ENCODE measurements around the gene TAPT1. TPM values are rescaled to one million over a fixed set of nuclear protein-coding genes. Genes with fewer than 3 reads are reported as not detected.

Gene TAPT1
- total and polyA plus RNA-seq, 2 experiments from 2014 or later = 3.6 to 9.9 TPM

DNA sequence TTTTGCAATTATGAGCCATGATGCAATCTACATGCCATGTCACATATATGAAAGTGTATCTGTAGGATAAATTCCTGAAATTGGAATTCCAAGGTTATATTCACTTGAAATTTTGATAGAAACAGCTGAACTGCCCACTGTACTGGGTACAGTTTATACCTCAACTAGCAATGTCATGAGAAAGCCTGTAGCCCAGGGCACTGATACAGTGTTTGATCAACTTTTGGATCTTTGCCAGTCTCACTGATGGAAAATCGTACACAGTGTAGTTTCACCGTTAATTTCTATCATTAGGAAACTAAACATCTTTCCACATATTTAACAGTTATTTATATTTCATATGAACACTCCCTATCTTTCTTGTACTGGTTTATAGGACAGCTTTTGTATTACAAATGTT, 34.2 kb downstream of the TAPT1 start:
- H2AFZ ChIP-seq = no peak overlapping the region
- Mint-ChIP-seq H3K27ac (no peak overlapping the region), H3K4me3 (no peak overlapping the region), H3K4me1 (peaks cover 16% of the 10 kb centered on the region), H3K27me3 (ENCODE audit: insufficient read depth, low read depth, poor library complexity) (no peaks in the 10 kb centered on the region), H3K36me3 (ENCODE audit: low read depth) (peaks cover 9% of the 10 kb centered on the region), H3K9me3 (no peaks in the 10 kb centered on the region)
- no peaks in the 10 kb centered on the region; the same call in 1 of the 2 replicates for H3K36me3 ChIP-seq (ENCODE audit: insufficient read depth)
- H3K4me1 ChIP-seq (ENCODE audit: insufficient read depth) = no peaks in the 10 kb centered on the region
- no peak for ATAC-seq
- no peaks in the 10 kb centered on the region for H3K27me3 ChIP-seq (ENCODE audit: insufficient read depth)
- H3K4me3 ChIP-seq = no peak overlapping the region
- no peaks in the 10 kb centered on the region for H3F3A ChIP-seq (replicated peaks; ENCODE audit: low read depth)
- no peaks in the 10 kb centered on the region for H3K79me2 ChIP-seq (replicated peaks; ENCODE audit: insufficient read depth)
- no peak for DNase-seq (ENCODE audit: low spot score)
- TF ChIP-seq, protein P1, sequence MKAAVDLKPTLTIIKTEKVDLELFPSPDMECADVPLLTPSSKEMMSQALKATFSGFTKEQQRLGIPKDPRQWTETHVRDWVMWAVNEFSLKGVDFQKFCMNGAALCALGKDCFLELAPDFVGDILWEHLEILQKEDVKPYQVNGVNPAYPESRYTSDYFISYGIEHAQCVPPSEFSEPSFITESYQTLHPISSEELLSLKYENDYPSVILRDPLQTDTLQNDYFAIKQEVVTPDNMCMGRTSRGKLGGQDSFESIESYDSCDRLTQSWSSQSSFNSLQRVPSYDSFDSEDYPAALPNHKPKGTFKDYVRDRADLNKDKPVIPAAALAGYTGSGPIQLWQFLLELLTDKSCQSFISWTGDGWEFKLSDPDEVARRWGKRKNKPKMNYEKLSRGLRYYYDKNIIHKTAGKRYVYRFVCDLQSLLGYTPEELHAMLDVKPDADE (IDR thresholded peaks at IDR 0.05) = no peak
- TF ChIP-seq ZNF331 (CRISPR knock-in tag; IDR thresholded peaks at IDR 0.05; ENCODE audit: low read depth) = no peak
- no peak for TF ChIP-seq CREB1 (CRISPR knock-in tag; IDR thresholded peaks at IDR 0.05; ENCODE audit: low read depth)
- TF ChIP-seq, protein P2, sequence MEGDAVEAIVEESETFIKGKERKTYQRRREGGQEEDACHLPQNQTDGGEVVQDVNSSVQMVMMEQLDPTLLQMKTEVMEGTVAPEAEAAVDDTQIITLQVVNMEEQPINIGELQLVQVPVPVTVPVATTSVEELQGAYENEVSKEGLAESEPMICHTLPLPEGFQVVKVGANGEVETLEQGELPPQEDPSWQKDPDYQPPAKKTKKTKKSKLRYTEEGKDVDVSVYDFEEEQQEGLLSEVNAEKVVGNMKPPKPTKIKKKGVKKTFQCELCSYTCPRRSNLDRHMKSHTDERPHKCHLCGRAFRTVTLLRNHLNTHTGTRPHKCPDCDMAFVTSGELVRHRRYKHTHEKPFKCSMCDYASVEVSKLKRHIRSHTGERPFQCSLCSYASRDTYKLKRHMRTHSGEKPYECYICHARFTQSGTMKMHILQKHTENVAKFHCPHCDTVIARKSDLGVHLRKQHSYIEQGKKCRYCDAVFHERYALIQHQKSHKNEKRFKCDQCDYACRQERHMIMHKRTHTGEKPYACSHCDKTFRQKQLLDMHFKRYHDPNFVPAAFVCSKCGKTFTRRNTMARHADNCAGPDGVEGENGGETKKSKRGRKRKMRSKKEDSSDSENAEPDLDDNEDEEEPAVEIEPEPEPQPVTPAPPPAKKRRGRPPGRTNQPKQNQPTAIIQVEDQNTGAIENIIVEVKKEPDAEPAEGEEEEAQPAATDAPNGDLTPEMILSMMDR (conservative IDR thresholded peaks at IDR 0.05; ENCODE audit: low read depth in 2 of 2) = no peak
- TF ChIP-seq JUNB (IDR thresholded peaks at IDR 0.05; ENCODE audit: unreplicated experiment) = no peak
- TF ChIP-seq ZNF114 (CRISPR knock-in tag; IDR thresholded peaks at IDR 0.05) = no peak
- no peak for TF ChIP-seq EZH2phosphoT487 (IDR thresholded peaks at IDR 0.05; ENCODE audit: unreplicated experiment)
- no peak for TF ChIP-seq POLR2AphosphoS5 (IDR thresholded peaks at IDR 0.05; ENCODE audit: low read depth)
- no peak for TF ChIP-seq NANOG (IDR thresholded peaks at IDR 0.05; ENCODE audit: borderline replicate concordance)
- no peak for TF ChIP-seq STAT1 (IDR thresholded peaks at IDR 0.05; ENCODE audit: unreplicated experiment)
- H4K20me1 ChIP-seq (replicated peaks; ENCODE audit: insufficient read depth) = no peaks in the 10 kb centered on the region
- no peak overlapping the region for H3K4me2 ChIP-seq
- H3K27ac ChIP-seq (ENCODE audit: low read depth) = no peak overlapping the region
- H3K9me2 ChIP-seq (ENCODE audit: insufficient read depth) = no peaks in the 10 kb centered on the region

DNA sequence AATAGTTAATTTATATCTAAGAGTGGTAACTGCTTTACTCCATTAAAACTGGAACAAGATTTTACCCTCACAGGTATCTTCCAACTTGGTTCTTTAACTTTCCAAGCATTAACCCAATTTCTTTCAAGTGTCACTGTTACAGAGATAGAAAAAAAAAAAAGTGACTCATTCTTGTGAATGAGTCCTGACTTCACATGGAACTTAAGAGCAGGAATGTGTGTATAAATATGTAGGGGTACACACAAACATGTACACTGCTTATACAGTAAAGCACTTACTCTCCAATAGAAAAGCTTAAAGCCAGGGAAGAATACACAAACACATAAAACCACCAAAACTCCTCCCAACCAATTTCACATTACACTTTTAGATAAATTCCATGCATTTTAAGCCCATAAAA, 38.8 kb downstream of the TAPT1 start:
- Mint-ChIP-seq H3K27ac (no peak overlapping the region), H3K36me3 (ENCODE audit: low read depth) (peaks cover 12% of the 10 kb centered on the region), H3K4me1 (no peaks in the 10 kb centered on the region), H3K9me3 (no peaks in the 10 kb centered on the region), H3K4me3 (no peak overlapping the region), H3K27me3 (ENCODE audit: insufficient read depth, low read depth, poor library complexity) (no peaks in the 10 kb centered on the region)
- ATAC-seq (no peak), DNase-seq (ENCODE audit: low spot score) (no peak)
- no peaks in the 10 kb centered on the region for H3K9me2 ChIP-seq (ENCODE audit: insufficient read depth)
- no peak overlapping the region for H3K27ac ChIP-seq (ENCODE audit: low read depth)
- no peaks in the 10 kb centered on the region for H3K27me3 ChIP-seq (ENCODE audit: insufficient read depth)
- TF ChIP-seq CREB1 (CRISPR knock-in tag; IDR thresholded peaks at IDR 0.05; ENCODE audit: low read depth) (no peak), POLR2AphosphoS5 (IDR thresholded peaks at IDR 0.05; ENCODE audit: low read depth) (no peak), STAT1 (IDR thresholded peaks at IDR 0.05; ENCODE audit: unreplicated experiment) (no peak), EZH2phosphoT487 (IDR thresholded peaks at IDR 0.05; ENCODE audit: unreplicated experiment) (no peak), JUNB (IDR thresholded peaks at IDR 0.05; ENCODE audit: unreplicated experiment) (no peak), ZNF114 (CRISPR knock-in tag; IDR thresholded peaks at IDR 0.05) (no peak), NANOG (IDR thresholded peaks at IDR 0.05; ENCODE audit: borderline replicate concordance) (no peak)
- TF ChIP-seq, protein P3, sequence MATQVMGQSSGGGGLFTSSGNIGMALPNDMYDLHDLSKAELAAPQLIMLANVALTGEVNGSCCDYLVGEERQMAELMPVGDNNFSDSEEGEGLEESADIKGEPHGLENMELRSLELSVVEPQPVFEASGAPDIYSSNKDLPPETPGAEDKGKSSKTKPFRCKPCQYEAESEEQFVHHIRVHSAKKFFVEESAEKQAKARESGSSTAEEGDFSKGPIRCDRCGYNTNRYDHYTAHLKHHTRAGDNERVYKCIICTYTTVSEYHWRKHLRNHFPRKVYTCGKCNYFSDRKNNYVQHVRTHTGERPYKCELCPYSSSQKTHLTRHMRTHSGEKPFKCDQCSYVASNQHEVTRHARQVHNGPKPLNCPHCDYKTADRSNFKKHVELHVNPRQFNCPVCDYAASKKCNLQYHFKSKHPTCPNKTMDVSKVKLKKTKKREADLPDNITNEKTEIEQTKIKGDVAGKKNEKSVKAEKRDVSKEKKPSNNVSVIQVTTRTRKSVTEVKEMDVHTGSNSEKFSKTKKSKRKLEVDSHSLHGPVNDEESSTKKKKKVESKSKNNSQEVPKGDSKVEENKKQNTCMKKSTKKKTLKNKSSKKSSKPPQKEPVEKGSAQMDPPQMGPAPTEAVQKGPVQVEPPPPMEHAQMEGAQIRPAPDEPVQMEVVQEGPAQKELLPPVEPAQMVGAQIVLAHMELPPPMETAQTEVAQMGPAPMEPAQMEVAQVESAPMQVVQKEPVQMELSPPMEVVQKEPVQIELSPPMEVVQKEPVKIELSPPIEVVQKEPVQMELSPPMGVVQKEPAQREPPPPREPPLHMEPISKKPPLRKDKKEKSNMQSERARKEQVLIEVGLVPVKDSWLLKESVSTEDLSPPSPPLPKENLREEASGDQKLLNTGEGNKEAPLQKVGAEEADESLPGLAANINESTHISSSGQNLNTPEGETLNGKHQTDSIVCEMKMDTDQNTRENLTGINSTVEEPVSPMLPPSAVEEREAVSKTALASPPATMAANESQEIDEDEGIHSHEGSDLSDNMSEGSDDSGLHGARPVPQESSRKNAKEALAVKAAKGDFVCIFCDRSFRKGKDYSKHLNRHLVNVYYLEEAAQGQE (IDR thresholded peaks at IDR 0.05; ENCODE audit: unreplicated experiment) = no peak
- TF ChIP-seq, protein P1 (IDR thresholded peaks at IDR 0.05) = no peak
- TF ChIP-seq, protein P2 (conservative IDR thresholded peaks at IDR 0.05; ENCODE audit: low read depth in 2 of 2) = no peak
- H3K4me2 ChIP-seq = no peak overlapping the region
- no peak overlapping the region for H3K4me3 ChIP-seq
- H3K4me1 ChIP-seq (ENCODE audit: insufficient read depth) = no peaks in the 10 kb centered on the region
- no peaks in the 10 kb centered on the region for H3F3A ChIP-seq (replicated peaks; ENCODE audit: low read depth)
- H4K20me1 ChIP-seq (replicated peaks; ENCODE audit: insufficient read depth) = no peaks in the 10 kb centered on the region
- no peak overlapping the region for H2AFZ ChIP-seq
- no peaks in the 10 kb centered on the region; the same call in 1 of the 2 replicates for H3K36me3 ChIP-seq (ENCODE audit: insufficient read depth)
- no peaks in the 10 kb centered on the region for H3K79me2 ChIP-seq (replicated peaks; ENCODE audit: insufficient read depth)

Data from GM23338 (cell line).